Smooth muscle cell (in vitro differentiated cells): Measurements from ENCODE around the gene SBK2. TPM values are rescaled to one million over a fixed set of nuclear protein-coding genes. Genes with fewer than 3 reads are reported as not detected.

Source experiments
- DNase-seq: peaks from one replicate; lab custom pipeline; 2025; ENCODE audit not compliant: unreplicated experiment; lab: John Stamatoyannopoulos, UW
- H2AFZ ChIP-seq: fragments of 200-600 bp; sonication (generic); 2 replicates; pipeline ENCODE4 v1.6.0; 2016; ENCODE audit warnings: antibody characterized with exemption, low read depth, mild to moderate bottlenecking
- H3F3A ChIP-seq: fragments of 200-600 bp; sonication (generic); 2 replicates; pipeline ENCODE4 v1.6.0; 2017; ENCODE audit warnings: antibody characterized with exemption, low read depth
- H3K27ac ChIP-seq: fragments of 200-600 bp; sonication (generic); 2 replicates; pipeline ENCODE4 v1.5.1; 2016; ENCODE audit warnings: low read depth, mild to moderate bottlenecking
- H3K27me3 ChIP-seq: fragments of 200-600 bp; sonication (generic); 2 replicates; pipeline ENCODE4 v1.6.1; 2016; ENCODE audit warnings: low read depth, mild to moderate bottlenecking
- H3K36me3 ChIP-seq: fragments of 200-600 bp; sonication (generic); 2 replicates; pipeline ENCODE4 v1.5.1; 2016; ENCODE audit warnings: low read depth
- H3K4me1 ChIP-seq: fragments of 200-600 bp; sonication (generic); 2 replicates; pipeline ENCODE4 v1.5.1; 2016; ENCODE audit warnings: low read depth
- H3K4me2 ChIP-seq: fragments of 200-600 bp; sonication (generic); 2 replicates; pipeline ENCODE4 v1.6.0; 2016; ENCODE audit warnings: mild to moderate bottlenecking
- H3K4me3 ChIP-seq: fragments of 200-600 bp; sonication (generic); 2 replicates; pipeline ENCODE4 v1.5.1; 2016; ENCODE audit warnings: mild to moderate bottlenecking
- H3K79me2 ChIP-seq: fragments of 200-600 bp; sonication (generic); 2 replicates; pipeline ENCODE4 v1.6.0; 2016; ENCODE audit warnings: low read depth, mild to moderate bottlenecking
- H3K9ac ChIP-seq: fragments of 200-600 bp; sonication (generic); 2 replicates; pipeline ENCODE4 v1.6.0; 2016; ENCODE audit warnings: low read depth
- H3K9me3 ChIP-seq: fragments of 200-600 bp; sonication (generic); replicated peaks from 2 replicates; pipeline ENCODE4 v1.5.1; 2016; ENCODE audit warnings: low read depth
- H4K20me1 ChIP-seq: fragments of 200-600 bp; sonication (generic); 2 replicates; pipeline ENCODE4 v1.6.0; 2016; ENCODE audit warnings: low read depth
- CTCF ChIP-seq: fragments of 200-600 bp; sonication (generic); IDR thresholded peaks from 2 replicates; pipeline ENCODE4 v1.5.1; 2017; ENCODE audit warnings: borderline replicate concordance, mild to moderate bottlenecking, antibody characterized with exemption; ENCODE audit not compliant: insufficient read depth, poor library complexity, severe bottlenecking
- WGBS: methylation state at CpG from one replicate; pipeline ENCODE4 v1.1.7; 2016; ENCODE audit warnings: low lambda C conversion rate; 5-methylcytosine and 5-hydroxymethylcytosine counted together
- polyA plus RNA-seq: library from polyadenylated mRNA; unstranded; fragments of >200 nt; fragmentation: Nextera tagmentation; extraction: Ambion mirVana; gene quantifications from 2 replicates; pipeline ENCODE4 v1.2.1, GENCODE V29; 2016
- total RNA-seq: library from RNA; depleted of rRNA; stranded (reverse); fragments of >200 nt; gene quantifications from 2 replicates; pipeline ENCODE4 v1.2.3, GENCODE V29; 2014

The SBK2 gene
- total and polyA plus RNA-seq, 2 experiments from 2014 or later, result not detected

GRCh38 chr19:55502197-55502952, 34.6 kb downstream of the SBK2 start:
- no peaks in the 10 kb centered on the region for H3K36me3 ChIP-seq

GRCh38 chr19:55500368-55500952, 36.5 kb downstream of the SBK2 start:
- Histone ChIP-seq H3K4me2 (no peak overlapping the region), H3K4me1 (no peaks in the 10 kb centered on the region), H3K79me2 (no peaks in the 10 kb centered on the region), H3K36me3 (no peaks in the 10 kb centered on the region), H3F3A (no peaks in the 10 kb centered on the region), H3K4me3 (no peak overlapping the region), H3K9me3 (no peaks in the 10 kb centered on the region), H3K27ac (no peak overlapping the region), H2AFZ (no peak overlapping the region), H3K9ac (no peak overlapping the region), H3K27me3 (no peaks in the 10 kb centered on the region), H4K20me1 (no peaks in the 10 kb centered on the region)
- DNase-seq, result no peak
- TF ChIP-seq CTCF, result no peak
- 96% methylated on average over 17 of the region's 26 CpGs for WGBS

More at GRCh38 chr19:55502197-55502952, 34.6 kb downstream of the SBK2 start:
- H3K9me3 ChIP-seq, result no peaks in the 10 kb centered on the region
- H3K4me3 ChIP-seq, result no peak overlapping the region
- H3K27ac ChIP-seq, result no peak overlapping the region
- H3K9ac ChIP-seq, result no peak overlapping the region
- no peaks in the 10 kb centered on the region for H3K79me2 ChIP-seq
- no peaks in the 10 kb centered on the region for H4K20me1 ChIP-seq
- H2AFZ ChIP-seq, result no peak overlapping the region
- no peak for TF ChIP-seq CTCF
- H3F3A ChIP-seq, result no peaks in the 10 kb centered on the region
- no peak overlapping the region for H3K4me2 ChIP-seq
- H3K27me3 ChIP-seq, result no peaks in the 10 kb centered on the region
- DNase-seq, result no peak
- WGBS, result 95% methylated on average over 9 of the region's 9 CpGs
- H3K4me1 ChIP-seq, result no peaks in the 10 kb centered on the region

- no peak for DNase-seq
- TF ChIP-seq CTCF, result no peak
- Histone ChIP-seq H3K27me3 (no peaks in the 10 kb centered on the region), H3K9ac (no peak overlapping the region), H4K20me1 (no peaks in the 10 kb centered on the region), H3K79me2 (no peaks in the 10 kb centered on the region), H3F3A (no peaks in the 10 kb centered on the region), H2AFZ (no peak overlapping the region), H3K4me2 (no peak overlapping the region), H3K9me3 (no peaks in the 10 kb centered on the region), H3K4me3 (no peak overlapping the region), H3K27ac (no peak overlapping the region), H3K36me3 (no peaks in the 10 kb centered on the region), H3K4me1 (no peaks in the 10 kb centered on the region)
- WGBS, result 72% methylated on average over 2 of the region's 2 CpGs
These were observed 38.6 kb downstream of the SBK2 start for GRCh38 chr19:55498246-55498840.
